BJ (cell line): ENCODE data around the gene CPPED1. TPM values are rescaled to one million over a fixed set of nuclear protein-coding genes. Genes with fewer than 3 reads are reported as not detected.

Experiments used
- CTCF ChIA-PET: fragments of 350-600 bp; formaldehyde crosslinking; extraction: SDS; loops from one replicate; lab custom pipeline; 2021; ENCODE audit warnings: antibody characterized with exemption, inconsistent platforms; lab: Yijun Ruan, JAX
- POLR2A ChIA-PET: fragments of 300-600 bp; sonication (Branson Sonifier 250); formaldehyde crosslinking; extraction: SDS; loops from one replicate; lab custom pipeline; 2021; ENCODE audit warnings: antibody characterized with exemption; lab: Charles Lee
- DNase-seq: peaks from one replicate; pipeline ENCODE4 v3.0.0-alpha.2; 2011; ENCODE audit warnings: low read depth
- H3K27me3 ChIP-seq: 2 replicates; pipeline ENCODE4 v1.6.0; 2011; ENCODE audit warnings: low read length; ENCODE audit not compliant: control insufficient read depth, insufficient read depth
- H3K36me3 ChIP-seq: 2 replicates; pipeline ENCODE4 v1.5.1; 2011; ENCODE audit warnings: low read length; ENCODE audit not compliant: control insufficient read depth, insufficient read depth
- H3K4me3 ChIP-seq: 2 replicates; pipeline ENCODE4 v1.5.1; 2011; ENCODE audit warnings: low read depth, mild to moderate bottlenecking, control low read depth, low read length
- polyA plus RNA-seq: library from polyadenylated mRNA; depleted of rRNA; stranded (reverse); fragments of >200 nt; gene quantifications from 2 replicates; pipeline ENCODE4 v1.2.3, GENCODE V29; 2011
- TF ChIP-seq, protein P1 (sequence below): IDR thresholded peaks from 2 replicates; pipeline ENCODE4 v1.5.1; 2011; ENCODE audit warnings: low read depth, mild to moderate bottlenecking, control low read depth, inconsistent platforms, low read length, moderate library complexity; ENCODE audit not compliant: insufficient read depth

Gene CPPED1
- polyA plus RNA-seq, 1 experiment, result 24.1 TPM

- Histone ChIP-seq H3K4me3 (no peak overlapping the region), H3K36me3 (no peaks in the 10 kb centered on the region), H3K27me3 (no peaks in the 10 kb centered on the region)
- CTCF ChIA-PET, result no interaction called here
- POLR2A ChIA-PET, result no interaction called here
- no peak for DNase-seq
- TF ChIP-seq, protein P1, sequence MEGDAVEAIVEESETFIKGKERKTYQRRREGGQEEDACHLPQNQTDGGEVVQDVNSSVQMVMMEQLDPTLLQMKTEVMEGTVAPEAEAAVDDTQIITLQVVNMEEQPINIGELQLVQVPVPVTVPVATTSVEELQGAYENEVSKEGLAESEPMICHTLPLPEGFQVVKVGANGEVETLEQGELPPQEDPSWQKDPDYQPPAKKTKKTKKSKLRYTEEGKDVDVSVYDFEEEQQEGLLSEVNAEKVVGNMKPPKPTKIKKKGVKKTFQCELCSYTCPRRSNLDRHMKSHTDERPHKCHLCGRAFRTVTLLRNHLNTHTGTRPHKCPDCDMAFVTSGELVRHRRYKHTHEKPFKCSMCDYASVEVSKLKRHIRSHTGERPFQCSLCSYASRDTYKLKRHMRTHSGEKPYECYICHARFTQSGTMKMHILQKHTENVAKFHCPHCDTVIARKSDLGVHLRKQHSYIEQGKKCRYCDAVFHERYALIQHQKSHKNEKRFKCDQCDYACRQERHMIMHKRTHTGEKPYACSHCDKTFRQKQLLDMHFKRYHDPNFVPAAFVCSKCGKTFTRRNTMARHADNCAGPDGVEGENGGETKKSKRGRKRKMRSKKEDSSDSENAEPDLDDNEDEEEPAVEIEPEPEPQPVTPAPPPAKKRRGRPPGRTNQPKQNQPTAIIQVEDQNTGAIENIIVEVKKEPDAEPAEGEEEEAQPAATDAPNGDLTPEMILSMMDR, result no peak
Measured at GRCh38 chr16:12658506-12658905, 145.2 kb downstream of the CPPED1 start.

GRCh38 chr16:12655537-12655936 lies 148.2 kb downstream of the CPPED1 start:
- CTCF ChIA-PET, result no interaction called here
- Histone ChIP-seq H3K4me3 (no peak overlapping the region), H3K27me3 (no peaks in the 10 kb centered on the region; the same call in 1 of the 2 replicates), H3K36me3 (no peaks in the 10 kb centered on the region)
- TF ChIP-seq, protein P1, result no peak
- POLR2A ChIA-PET, result no interaction called here
- no peak for DNase-seq

GRCh38 chr16:12653820-12654392 lies 149.8 kb downstream of the CPPED1 start:
- ChIA-PET POLR2A (no interaction called here), CTCF (no interaction called here)
- Histone ChIP-seq H3K36me3 (no peaks in the 10 kb centered on the region), H3K27me3 (no peaks in the 10 kb centered on the region; the same call in 1 of the 2 replicates), H3K4me3 (no peak overlapping the region)
- TF ChIP-seq, protein P1, result no peak
- no peak for DNase-seq

GRCh38 chr16:12652924-12653323 lies 150.8 kb downstream of the CPPED1 start:
- ChIA-PET CTCF (interaction anchor here (0.9 to 1.0 kb wide), 2 partner anchors 11 to 704 kb away, joined by 3 read pairs; no protein-coding TSS in a partner anchor), POLR2A (no interaction called here)
- TF ChIP-seq, protein P1, result no peak
- Histone ChIP-seq H3K36me3 (no peaks in the 10 kb centered on the region), H3K27me3 (no peaks in the 10 kb centered on the region; the same call in 1 of the 2 replicates), H3K4me3 (no peak overlapping the region)
- no peak for DNase-seq

- CTCF ChIA-PET, result no interaction called here
- DNase-seq, result no peak
- Histone ChIP-seq H3K36me3 (no peaks in the 10 kb centered on the region), H3K27me3 (no peaks in the 10 kb centered on the region; the same call in 1 of the 2 replicates), H3K4me3 (no peak overlapping the region)
- POLR2A ChIA-PET, result no interaction called here
- TF ChIP-seq, protein P1, result no peak
Measured at GRCh38 chr16:12651765-12652512, 151.7 kb downstream of the CPPED1 start.
